SK-N-MC (cell line): Measurements from ENCODE around the gene BSN.

Source experiments
- DNase-seq: peaks from one replicate; pipeline ENCODE4 v3.0.0-alpha.2; 2011; ENCODE audit warnings: low read depth, low spot score
- H3K27ac ChIP-seq: fragments of 200-600 bp; sonication (generic); 2 replicates; pipeline ENCODE4 v1.5.1; 2016; ENCODE audit warnings: mixed run types
- H3K36me3 ChIP-seq: fragments of 200-600 bp; sonication (generic); 2 replicates; pipeline ENCODE4 v1.6.1; 2017; ENCODE audit warnings: antibody characterized with exemption, low read length, mixed read lengths; ENCODE audit not compliant: insufficient read depth
- H3K4me3 ChIP-seq: fragments of 200-600 bp; sonication (generic); 2 replicates; pipeline ENCODE4 v1.5.1; 2016
- H3K9ac ChIP-seq: fragments of 200-600 bp; sonication (generic); 2 replicates; pipeline ENCODE4 v1.8.0; 2017; ENCODE audit warnings: mixed run types, mixed read lengths; ENCODE audit not compliant: insufficient read length
- H3K9me3 ChIP-seq: fragments of 200-600 bp; sonication (generic); 2 replicates; pipeline ENCODE4 v1.6.1; 2017; ENCODE audit warnings: low read depth, mild to moderate bottlenecking, antibody characterized with exemption, low read length, moderate library complexity, mixed read lengths
- EZH2 ChIP-seq: fragments of 200-600 bp; sonication (generic); IDR thresholded peaks from one replicate; pipeline ENCODE4 v1.6.1; 2017; ENCODE audit warnings: antibody characterized with exemption
- FOXP2 ChIP-seq: optimal IDR thresholded peaks from 2 replicates; pipeline ENCODE3; 2011; ENCODE audit warnings: mild to moderate bottlenecking, moderate library complexity; ENCODE audit not compliant: insufficient read depth; ENCODE audit errors: extremely low read length, control extremely low read depth
- POLR2AphosphoS5 ChIP-seq: IDR thresholded peaks from 2 replicates; pipeline ENCODE4 v1.6.1; 2012; ENCODE audit warnings: mild to moderate bottlenecking, low read depth, low read length, borderline replicate concordance

The BSN gene

GRCh38 chr3:49659756-49660155 is 105.5 kb downstream of the BSN start:
- H3K9me3 ChIP-seq, result no peaks in the 10 kb centered on the region
- H3K27ac ChIP-seq, result no peak overlapping the region
- TF ChIP-seq POLR2AphosphoS5 (no peak), EZH2 (no peak), FOXP2 (no peak)
- no peaks in the 10 kb centered on the region for H3K36me3 ChIP-seq
- no peak overlapping the region for H3K4me3 ChIP-seq
- no peak overlapping the region for H3K9ac ChIP-seq
- no peak for DNase-seq

GRCh38 chr3:49661281-49661680 is 107.0 kb downstream of the BSN start:
- Histone ChIP-seq H3K36me3 (no peaks in the 10 kb centered on the region), H3K9ac (no peak overlapping the region), H3K27ac (no peak overlapping the region), H3K9me3 (no peaks in the 10 kb centered on the region), H3K4me3 (no peak overlapping the region)
- no peak for DNase-seq
- TF ChIP-seq EZH2 (no peak), FOXP2 (no peak), POLR2AphosphoS5 (no peak)

GRCh38 chr3:49662021-49662420 is 107.7 kb downstream of the BSN start:
- H3K9ac ChIP-seq, result no peak overlapping the region
- no peak overlapping the region for H3K4me3 ChIP-seq
- no peaks in the 10 kb centered on the region for H3K9me3 ChIP-seq
- H3K36me3 ChIP-seq, result no peaks in the 10 kb centered on the region
- no peak overlapping the region for H3K27ac ChIP-seq
- TF ChIP-seq FOXP2 (no peak), EZH2 (no peak)
- no peak for DNase-seq

- H3K9ac ChIP-seq, result no peak overlapping the region
- H3K36me3 ChIP-seq, result no peaks in the 10 kb centered on the region
- H3K4me3 ChIP-seq, result no peak overlapping the region
- DNase-seq, result no peak
- H3K9me3 ChIP-seq, result no peaks in the 10 kb centered on the region
- TF ChIP-seq FOXP2 (no peak), POLR2AphosphoS5 (no peak)
- H3K27ac ChIP-seq, result no peak overlapping the region
These were observed 108.6 kb downstream of the BSN start for GRCh38 chr3:49662720-49663413.

GRCh38 chr3:49663831-49664230 is 109.6 kb downstream of the BSN start:
- no peak for TF ChIP-seq POLR2AphosphoS5
- no peak for TF ChIP-seq FOXP2
- no peak for TF ChIP-seq EZH2
- DNase-seq, result no peak
- H3K9me3 ChIP-seq, result no peaks in the 10 kb centered on the region
- no peak overlapping the region for H3K9ac ChIP-seq
- no peak overlapping the region for H3K4me3 ChIP-seq
- H3K36me3 ChIP-seq, result no peaks in the 10 kb centered on the region
- H3K27ac ChIP-seq, result no peak overlapping the region

- Histone ChIP-seq H3K9me3 (no peaks in the 10 kb centered on the region), H3K36me3 (no peaks in the 10 kb centered on the region), H3K9ac (no peak overlapping the region), H3K4me3 (no peak overlapping the region), H3K27ac (no peak overlapping the region)
- no peak for TF ChIP-seq POLR2AphosphoS5
- TF ChIP-seq FOXP2, result no peak
- TF ChIP-seq EZH2, result no peak
- DNase-seq, result no peak
These were observed 110.0 kb downstream of the BSN start for GRCh38 chr3:49664300-49664699.

- Histone ChIP-seq H3K36me3 (no peaks in the 10 kb centered on the region), H3K9ac (no peak overlapping the region), H3K9me3 (no peaks in the 10 kb centered on the region), H3K4me3 (no peak overlapping the region), H3K27ac (no peak overlapping the region)
- TF ChIP-seq POLR2AphosphoS5 (no peak), EZH2 (no peak), FOXP2 (no peak)
- no peak for DNase-seq
These were observed 111.7 kb downstream of the BSN start for GRCh38 chr3:49665822-49666519.

- no peaks in the 10 kb centered on the region for H3K36me3 ChIP-seq
- H3K9ac ChIP-seq, result no peak overlapping the region
- no peak for TF ChIP-seq POLR2AphosphoS5
- TF ChIP-seq EZH2, result no peak
- TF ChIP-seq FOXP2, result no peak
- H3K27ac ChIP-seq, result no peak overlapping the region
- DNase-seq, result no peak
- no peak overlapping the region for H3K4me3 ChIP-seq
- no peaks in the 10 kb centered on the region for H3K9me3 ChIP-seq
These were observed 112.3 kb downstream of the BSN start for GRCh38 chr3:49666592-49666991.

GRCh38 chr3:49667701-49668413 is 113.6 kb downstream of the BSN start:
- no peaks in the 10 kb centered on the region for H3K36me3 ChIP-seq
- TF ChIP-seq EZH2, result no peak
- no peak for TF ChIP-seq FOXP2
- TF ChIP-seq POLR2AphosphoS5, result no peak
- DNase-seq, result no peak

More at GRCh38 chr3:49667701-49668413, 113.6 kb downstream of the BSN start:
- no peak overlapping the region for H3K27ac ChIP-seq
- H3K4me3 ChIP-seq, result no peak overlapping the region
- no peak overlapping the region for H3K9ac ChIP-seq
- no peaks in the 10 kb centered on the region for H3K9me3 ChIP-seq
